Right lobe of liver (tissue), 4 donors: Measurements from ENCODE around the gene CYSLTR2.

Experiments
- POLR2A ChIP-seq: fragments of 450-650 bp; IDR thresholded peaks from one replicate; pipeline ENCODE4 v1.6.1; 2017; ENCODE audit warnings: antibody characterized with exemption, mild to moderate bottlenecking
- TF ChIP-seq, protein P1 (sequence below), 4 donors: fragments of 200-600 bp in 3 of 4; fragments of 450-650 bp in 1 of 4; IDR thresholded peaks; one replicate each; pipeline versions ENCODE4 v1.5.1 to v1.8.0; 2016 to 2022; ENCODE audit warnings: antibody characterized with exemption in 4 of 4, mild to moderate bottlenecking in 2 of 4
- donor health status: DM: no; HTN: no; CAD: no.
- donor health status: DM: no; HTN: no; CAD: no.
- donor health status: DM: no; HTN: yes; CAD: no.

- TF ChIP-seq, protein P1, sequence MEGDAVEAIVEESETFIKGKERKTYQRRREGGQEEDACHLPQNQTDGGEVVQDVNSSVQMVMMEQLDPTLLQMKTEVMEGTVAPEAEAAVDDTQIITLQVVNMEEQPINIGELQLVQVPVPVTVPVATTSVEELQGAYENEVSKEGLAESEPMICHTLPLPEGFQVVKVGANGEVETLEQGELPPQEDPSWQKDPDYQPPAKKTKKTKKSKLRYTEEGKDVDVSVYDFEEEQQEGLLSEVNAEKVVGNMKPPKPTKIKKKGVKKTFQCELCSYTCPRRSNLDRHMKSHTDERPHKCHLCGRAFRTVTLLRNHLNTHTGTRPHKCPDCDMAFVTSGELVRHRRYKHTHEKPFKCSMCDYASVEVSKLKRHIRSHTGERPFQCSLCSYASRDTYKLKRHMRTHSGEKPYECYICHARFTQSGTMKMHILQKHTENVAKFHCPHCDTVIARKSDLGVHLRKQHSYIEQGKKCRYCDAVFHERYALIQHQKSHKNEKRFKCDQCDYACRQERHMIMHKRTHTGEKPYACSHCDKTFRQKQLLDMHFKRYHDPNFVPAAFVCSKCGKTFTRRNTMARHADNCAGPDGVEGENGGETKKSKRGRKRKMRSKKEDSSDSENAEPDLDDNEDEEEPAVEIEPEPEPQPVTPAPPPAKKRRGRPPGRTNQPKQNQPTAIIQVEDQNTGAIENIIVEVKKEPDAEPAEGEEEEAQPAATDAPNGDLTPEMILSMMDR (IDR thresholded peaks at IDR 0.05), result no peak
- no peak for TF ChIP-seq POLR2A
These were observed 73.7 kb downstream of the CYSLTR2 start for GRCh38 chr13:48727241-48728011.
